ENCODE results near the gene GCH1. TPM values are rescaled to one million over a fixed set of nuclear protein-coding genes. Genes with fewer than 3 reads are reported as not detected.

GCH1 gene
- polyA plus RNA-seq, 2 of the 4 experiments (the other 2 are of a cell fraction), result 2.9 to 5.0 TPM

DNA sequence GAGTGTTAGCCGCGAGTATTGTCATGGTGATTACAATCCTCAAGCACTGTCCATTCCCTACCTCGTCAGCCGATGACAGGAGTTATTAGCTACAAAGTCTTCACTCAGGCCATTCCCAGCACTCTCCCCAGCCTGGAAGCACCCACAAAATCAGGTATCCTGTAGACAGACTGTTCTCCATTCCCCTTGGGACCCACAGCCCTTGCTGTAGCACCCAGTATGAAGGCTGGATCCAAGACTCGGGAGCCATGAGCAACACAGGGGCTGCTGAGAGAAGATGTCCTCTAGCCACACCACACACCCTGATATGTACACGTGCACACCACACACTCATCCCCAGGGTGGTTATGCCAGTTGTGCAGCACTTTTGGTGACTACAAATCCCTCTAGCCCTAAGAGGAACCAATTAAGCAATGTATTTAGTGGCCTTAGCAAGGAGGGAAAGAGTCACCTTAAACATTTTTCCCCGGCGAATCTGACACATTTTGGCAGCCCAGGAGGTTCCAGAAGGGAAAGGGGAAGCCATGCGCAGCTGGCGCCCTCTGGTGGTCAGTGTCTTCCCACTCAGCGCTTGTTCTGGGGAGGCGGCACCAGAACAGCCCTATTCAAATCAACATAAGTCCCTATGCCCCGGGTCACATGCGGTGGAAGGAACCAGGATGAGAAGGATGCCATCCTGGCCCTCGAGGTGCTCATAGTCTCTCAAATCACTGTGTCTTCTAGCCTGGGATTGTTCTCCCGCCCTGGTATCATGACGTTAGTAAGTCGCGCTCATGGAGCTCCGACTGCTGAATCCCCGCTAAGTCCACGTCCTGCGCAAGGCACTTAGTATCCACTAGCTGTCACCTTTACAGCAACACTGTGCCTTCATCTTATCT lies 96.9 kb downstream of the GCH1 start:
- H3K9me3 ChIP-seq, result no peaks in the 10 kb centered on the region
- ATAC-seq (peak; percentile 90 to 96), DNase-seq (ENCODE audit: low read depth in 1 of 2, low spot score in 1 of 2) (peak; percentile 82 to 86), FAIRE-seq (no peak)
- TF ChIP-seq, protein P1, sequence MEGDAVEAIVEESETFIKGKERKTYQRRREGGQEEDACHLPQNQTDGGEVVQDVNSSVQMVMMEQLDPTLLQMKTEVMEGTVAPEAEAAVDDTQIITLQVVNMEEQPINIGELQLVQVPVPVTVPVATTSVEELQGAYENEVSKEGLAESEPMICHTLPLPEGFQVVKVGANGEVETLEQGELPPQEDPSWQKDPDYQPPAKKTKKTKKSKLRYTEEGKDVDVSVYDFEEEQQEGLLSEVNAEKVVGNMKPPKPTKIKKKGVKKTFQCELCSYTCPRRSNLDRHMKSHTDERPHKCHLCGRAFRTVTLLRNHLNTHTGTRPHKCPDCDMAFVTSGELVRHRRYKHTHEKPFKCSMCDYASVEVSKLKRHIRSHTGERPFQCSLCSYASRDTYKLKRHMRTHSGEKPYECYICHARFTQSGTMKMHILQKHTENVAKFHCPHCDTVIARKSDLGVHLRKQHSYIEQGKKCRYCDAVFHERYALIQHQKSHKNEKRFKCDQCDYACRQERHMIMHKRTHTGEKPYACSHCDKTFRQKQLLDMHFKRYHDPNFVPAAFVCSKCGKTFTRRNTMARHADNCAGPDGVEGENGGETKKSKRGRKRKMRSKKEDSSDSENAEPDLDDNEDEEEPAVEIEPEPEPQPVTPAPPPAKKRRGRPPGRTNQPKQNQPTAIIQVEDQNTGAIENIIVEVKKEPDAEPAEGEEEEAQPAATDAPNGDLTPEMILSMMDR (IDR thresholded peaks at IDR 0.05), result peak; percentile 95
- TF ChIP-seq HES2 (IDR thresholded peaks at IDR 0.05) (no peak), BHLHE40 (IDR thresholded peaks at IDR 0.05; ENCODE audit: low read depth, low read length) (no peak), ZNF302 (CRISPR knock-in tag; IDR thresholded peaks at IDR 0.05) (no peak), HEYL (CRISPR knock-in tag; IDR thresholded peaks at IDR 0.05) (no peak), SMC3 (IDR thresholded peaks at IDR 0.05) (peak; percentile 88), RNF2 (IDR thresholded peaks at IDR 0.05; ENCODE audit: borderline replicate concordance, low read depth) (no peak), SREBF2 (IDR thresholded peaks at IDR 0.05) (no peak), NFE2L2 (conservative IDR thresholded peaks at IDR 0.05; ENCODE audit: low read length) (no peak), MAX (IDR thresholded peaks at IDR 0.05) (0 out of 2 replicates have a peak, but pooled peaks have one; percentile 43), ZFP36 (IDR thresholded peaks at IDR 0.05; ENCODE audit: borderline replicate concordance, partially characterized antibody) (no peak), ELK1 (IDR thresholded peaks at IDR 0.05; ENCODE audit: low read depth, low read length) (no peak), JUN (IDR thresholded peaks at IDR 0.05) (no peak), RAD21 (conservative IDR thresholded peaks at IDR 0.05 in 1 of 2, IDR thresholded peaks at IDR 0.05 in 1 of 2) (peak; percentile 88 to 90), GATA3 (IDR thresholded peaks at IDR 0.05; ENCODE audit: borderline replicate concordance) (no peak), PHF8 (IDR thresholded peaks at IDR 0.05; ENCODE audit: borderline replicate concordance, low read depth) (no peak)
- TF ChIP-seq, protein P2, sequence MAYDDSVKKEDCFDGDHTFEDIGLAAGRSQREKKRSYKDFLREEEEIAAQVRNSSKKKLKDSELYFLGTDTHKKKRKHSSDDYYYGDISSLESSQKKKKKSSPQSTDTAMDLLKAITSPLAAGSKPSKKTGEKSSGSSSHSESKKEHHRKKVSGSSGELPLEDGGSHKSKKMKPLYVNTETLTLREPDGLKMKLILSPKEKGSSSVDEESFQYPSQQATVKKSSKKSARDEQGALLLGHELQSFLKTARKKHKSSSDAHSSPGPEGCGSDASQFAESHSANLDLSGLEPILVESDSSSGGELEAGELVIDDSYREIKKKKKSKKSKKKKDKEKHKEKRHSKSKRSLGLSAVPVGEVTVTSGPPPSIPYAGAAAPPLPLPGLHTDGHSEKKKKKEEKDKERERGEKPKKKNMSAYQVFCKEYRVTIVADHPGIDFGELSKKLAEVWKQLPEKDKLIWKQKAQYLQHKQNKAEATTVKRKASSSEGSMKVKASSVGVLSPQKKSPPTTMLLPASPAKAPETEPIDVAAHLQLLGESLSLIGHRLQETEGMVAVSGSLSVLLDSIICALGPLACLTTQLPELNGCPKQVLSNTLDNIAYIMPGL (CRISPR knock-in tag; IDR thresholded peaks at IDR 0.05; ENCODE audit: borderline replicate concordance), result no peak
- TF ChIP-seq, protein P3, sequence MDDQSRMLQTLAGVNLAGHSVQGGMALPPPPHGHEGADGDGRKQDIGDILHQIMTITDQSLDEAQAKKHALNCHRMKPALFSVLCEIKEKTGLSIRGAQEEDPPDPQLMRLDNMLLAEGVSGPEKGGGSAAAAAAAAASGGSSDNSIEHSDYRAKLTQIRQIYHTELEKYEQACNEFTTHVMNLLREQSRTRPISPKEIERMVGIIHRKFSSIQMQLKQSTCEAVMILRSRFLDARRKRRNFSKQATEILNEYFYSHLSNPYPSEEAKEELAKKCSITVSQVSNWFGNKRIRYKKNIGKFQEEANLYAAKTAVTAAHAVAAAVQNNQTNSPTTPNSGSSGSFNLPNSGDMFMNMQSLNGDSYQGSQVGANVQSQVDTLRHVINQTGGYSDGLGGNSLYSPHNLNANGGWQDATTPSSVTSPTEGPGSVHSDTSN (IDR thresholded peaks at IDR 0.05), result no peak
- no peak overlapping the region for H3K4me3 ChIP-seq
- H3K4me2 ChIP-seq, result peak overlapping the region; percentile 73
- ChIA-PET CTCF (interaction anchor here (0.6 to 8.7 kb wide), 41 partner anchors 12 to 1750 kb away, joined by 3 to 159 read pairs (median 3); partner anchors contain the start of genes CDKN3, CGRRF1, GCH1 and SAMD4A), POLR2A (interaction anchor here (0.6 kb wide), 1 partner anchor 96 kb away, joined by 3 read pairs; no protein-coding TSS in a partner anchor)
- WGBS (ENCODE audit: missing lambda C conversion rate), result 36% methylated on average over 22 of the region's 23 CpGs
- H3K4me1 ChIP-seq, result 0 out of 3 replicates have a peak, but pooled peaks cover 3% of the 10 kb centered on the region
- H3K27ac ChIP-seq, result no peak overlapping the region

Data from A549 (cell line).